Measurements from ENCODE around the gene CYGB.
A peak's percentile ranks its signal among the peaks of the same experiment; 100 is the strongest.

CYGB gene

DNA sequence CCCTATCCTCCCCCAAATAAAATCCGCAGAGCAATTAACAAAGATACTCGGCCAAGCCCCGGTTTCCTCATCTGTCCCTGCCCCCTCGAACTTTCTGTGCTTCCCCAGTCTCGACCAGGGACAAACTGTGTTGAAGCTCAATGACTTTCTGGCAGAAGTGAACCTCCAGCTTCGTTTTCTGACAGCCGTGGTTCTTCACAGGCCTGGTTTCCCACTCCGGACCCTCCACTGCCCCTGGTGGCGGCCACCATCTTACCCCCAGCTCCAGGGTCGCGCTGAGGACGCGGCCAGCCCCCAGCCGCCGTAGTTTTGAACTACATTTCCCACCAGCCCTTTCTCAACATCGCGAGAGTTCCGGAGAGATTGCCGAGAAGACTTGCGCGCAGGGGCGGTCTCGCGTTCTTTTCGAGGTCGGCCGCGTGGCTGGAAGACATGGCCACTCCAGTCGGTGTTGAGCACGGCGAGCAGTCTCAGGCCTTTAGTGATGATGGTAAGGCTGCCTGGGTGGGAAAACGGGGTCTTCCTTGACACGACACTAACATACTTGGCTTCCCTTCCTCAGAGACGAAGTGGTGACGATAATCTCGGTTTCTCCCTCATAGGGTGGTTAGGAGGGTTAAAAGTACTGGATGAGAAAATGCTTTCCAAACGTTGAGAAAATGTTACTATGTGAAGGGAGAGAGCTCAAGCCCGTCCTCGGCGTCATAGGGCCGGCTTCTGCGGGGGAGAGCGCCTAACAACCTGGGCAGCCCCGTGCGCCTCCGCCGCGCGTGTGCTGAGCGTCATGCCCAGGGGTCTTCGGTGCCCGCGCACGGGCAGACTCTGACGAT, 20.1 kb upstream of the CYGB start:
- Histone ChIP-seq H3K36me3 (ENCODE audit: control insufficient read depth in 2 of 2, insufficient read depth in 1 of 2, low read length in 2 of 2) (peaks cover 29 to 45% of the 10 kb centered on the region in 2 experiments), H3K4me1 (ENCODE audit: control insufficient read depth, insufficient read depth, low read length) (peaks cover 20% of the 10 kb centered on the region), H3K4me3 (ENCODE audit: low read depth, low read length) (peak overlapping the region; percentile 93), H3K9me3 (ENCODE audit: control insufficient read depth, insufficient read depth, low read depth, low read length) (no peaks in the 10 kb centered on the region), H3K27ac (ENCODE audit: extremely low read depth, low read depth, low read length) (peak overlapping the region; percentile 82)
- ChIA-PET CTCF (interaction anchor here (0.5 to 7.6 kb wide), 42 partner anchors 9 to 1460 kb away, joined by 3 to 108 read pairs (median 5); partner anchors contain the start of genes MXRA7 and ST6GALNAC2), POLR2A (interaction anchor here (0.6 to 2.3 kb wide), 38 partner anchors 9 to 698 kb away, joined by 3 to 20 read pairs (median 4); partner anchors contain the start of genes JMJD6, METTL23, MFSD11 and PRCD)
- TF ChIP-seq, protein P1, sequence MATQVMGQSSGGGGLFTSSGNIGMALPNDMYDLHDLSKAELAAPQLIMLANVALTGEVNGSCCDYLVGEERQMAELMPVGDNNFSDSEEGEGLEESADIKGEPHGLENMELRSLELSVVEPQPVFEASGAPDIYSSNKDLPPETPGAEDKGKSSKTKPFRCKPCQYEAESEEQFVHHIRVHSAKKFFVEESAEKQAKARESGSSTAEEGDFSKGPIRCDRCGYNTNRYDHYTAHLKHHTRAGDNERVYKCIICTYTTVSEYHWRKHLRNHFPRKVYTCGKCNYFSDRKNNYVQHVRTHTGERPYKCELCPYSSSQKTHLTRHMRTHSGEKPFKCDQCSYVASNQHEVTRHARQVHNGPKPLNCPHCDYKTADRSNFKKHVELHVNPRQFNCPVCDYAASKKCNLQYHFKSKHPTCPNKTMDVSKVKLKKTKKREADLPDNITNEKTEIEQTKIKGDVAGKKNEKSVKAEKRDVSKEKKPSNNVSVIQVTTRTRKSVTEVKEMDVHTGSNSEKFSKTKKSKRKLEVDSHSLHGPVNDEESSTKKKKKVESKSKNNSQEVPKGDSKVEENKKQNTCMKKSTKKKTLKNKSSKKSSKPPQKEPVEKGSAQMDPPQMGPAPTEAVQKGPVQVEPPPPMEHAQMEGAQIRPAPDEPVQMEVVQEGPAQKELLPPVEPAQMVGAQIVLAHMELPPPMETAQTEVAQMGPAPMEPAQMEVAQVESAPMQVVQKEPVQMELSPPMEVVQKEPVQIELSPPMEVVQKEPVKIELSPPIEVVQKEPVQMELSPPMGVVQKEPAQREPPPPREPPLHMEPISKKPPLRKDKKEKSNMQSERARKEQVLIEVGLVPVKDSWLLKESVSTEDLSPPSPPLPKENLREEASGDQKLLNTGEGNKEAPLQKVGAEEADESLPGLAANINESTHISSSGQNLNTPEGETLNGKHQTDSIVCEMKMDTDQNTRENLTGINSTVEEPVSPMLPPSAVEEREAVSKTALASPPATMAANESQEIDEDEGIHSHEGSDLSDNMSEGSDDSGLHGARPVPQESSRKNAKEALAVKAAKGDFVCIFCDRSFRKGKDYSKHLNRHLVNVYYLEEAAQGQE (tag by site-specific recombination; IDR thresholded peaks at IDR 0.05) = no peak
- TF ChIP-seq ZNF2 (tag by site-specific recombination; IDR thresholded peaks at IDR 0.05) (peak; percentile 76), OVOL3 (tag by site-specific recombination; IDR thresholded peaks at IDR 0.05) (no peak), ZNF416 (tag by site-specific recombination; IDR thresholded peaks at IDR 0.05) (no peak), ZNF530 (tag by site-specific recombination; IDR thresholded peaks at IDR 0.05; ENCODE audit: low read depth) (peak; percentile 32; the same call in 1 of the 2 replicates), ZNF747 (tag by site-specific recombination; IDR thresholded peaks at IDR 0.05) (no peak), ZNF549 (tag by site-specific recombination; IDR thresholded peaks at IDR 0.05) (no peak), ZNF768 (tag by site-specific recombination; IDR thresholded peaks at IDR 0.05) (no peak), YY1 (tag by site-specific recombination; IDR thresholded peaks at IDR 0.05) (peak; percentile 93), ZNF24 (tag by site-specific recombination; IDR thresholded peaks at IDR 0.05) (peak; percentile 11; the same call in 1 of the 2 replicates), ZFP41 (tag by site-specific recombination; IDR thresholded peaks at IDR 0.05; ENCODE audit: borderline replicate concordance) (no peak), ZNF555 (tag by site-specific recombination; conservative IDR thresholded peaks at IDR 0.05) (no peak), ZNF830 (tag by site-specific recombination; IDR thresholded peaks at IDR 0.05; ENCODE audit: low read depth) (no peak), PRDM1 (tag by site-specific recombination; IDR thresholded peaks at IDR 0.05) (peak; percentile 70), SP7 (tag by site-specific recombination; IDR thresholded peaks at IDR 0.05) (peak; percentile 66), YY2 (tag by site-specific recombination; IDR thresholded peaks at IDR 0.05) (peak; percentile 84), ZNF777 (tag by site-specific recombination; IDR thresholded peaks at IDR 0.05; ENCODE audit: borderline replicate concordance) (no peak), ZBTB48 (tag by site-specific recombination; IDR thresholded peaks at IDR 0.05) (peak; percentile 73), KLF10 (tag by site-specific recombination; IDR thresholded peaks at IDR 0.05) (0 out of 2 replicates have a peak, but pooled peaks have one; percentile 36), ZSCAN30 (tag by site-specific recombination; IDR thresholded peaks at IDR 0.05) (0 out of 2 replicates have a peak, but pooled peaks have one; percentile 1), ZNF214 (tag by site-specific recombination; IDR thresholded peaks at IDR 0.05; ENCODE audit: borderline replicate concordance) (no peak), ZFP69B (tag by site-specific recombination; IDR thresholded peaks at IDR 0.05) (peak; percentile 4; the same call in 1 of the 2 replicates)
- TF ChIP-seq, protein P2, sequence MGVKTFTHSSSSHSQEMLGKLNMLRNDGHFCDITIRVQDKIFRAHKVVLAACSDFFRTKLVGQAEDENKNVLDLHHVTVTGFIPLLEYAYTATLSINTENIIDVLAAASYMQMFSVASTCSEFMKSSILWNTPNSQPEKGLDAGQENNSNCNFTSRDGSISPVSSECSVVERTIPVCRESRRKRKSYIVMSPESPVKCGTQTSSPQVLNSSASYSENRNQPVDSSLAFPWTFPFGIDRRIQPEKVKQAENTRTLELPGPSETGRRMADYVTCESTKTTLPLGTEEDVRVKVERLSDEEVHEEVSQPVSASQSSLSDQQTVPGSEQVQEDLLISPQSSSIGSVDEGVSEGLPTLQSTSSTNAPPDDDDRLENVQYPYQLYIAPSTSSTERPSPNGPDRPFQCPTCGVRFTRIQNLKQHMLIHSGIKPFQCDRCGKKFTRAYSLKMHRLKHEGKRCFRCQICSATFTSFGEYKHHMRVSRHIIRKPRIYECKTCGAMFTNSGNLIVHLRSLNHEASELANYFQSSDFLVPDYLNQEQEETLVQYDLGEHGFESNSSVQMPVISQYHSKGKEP (tag by site-specific recombination; IDR thresholded peaks at IDR 0.05) = peak; percentile 10; the same call in 1 of the 2 replicates
- TF ChIP-seq, protein P3, sequence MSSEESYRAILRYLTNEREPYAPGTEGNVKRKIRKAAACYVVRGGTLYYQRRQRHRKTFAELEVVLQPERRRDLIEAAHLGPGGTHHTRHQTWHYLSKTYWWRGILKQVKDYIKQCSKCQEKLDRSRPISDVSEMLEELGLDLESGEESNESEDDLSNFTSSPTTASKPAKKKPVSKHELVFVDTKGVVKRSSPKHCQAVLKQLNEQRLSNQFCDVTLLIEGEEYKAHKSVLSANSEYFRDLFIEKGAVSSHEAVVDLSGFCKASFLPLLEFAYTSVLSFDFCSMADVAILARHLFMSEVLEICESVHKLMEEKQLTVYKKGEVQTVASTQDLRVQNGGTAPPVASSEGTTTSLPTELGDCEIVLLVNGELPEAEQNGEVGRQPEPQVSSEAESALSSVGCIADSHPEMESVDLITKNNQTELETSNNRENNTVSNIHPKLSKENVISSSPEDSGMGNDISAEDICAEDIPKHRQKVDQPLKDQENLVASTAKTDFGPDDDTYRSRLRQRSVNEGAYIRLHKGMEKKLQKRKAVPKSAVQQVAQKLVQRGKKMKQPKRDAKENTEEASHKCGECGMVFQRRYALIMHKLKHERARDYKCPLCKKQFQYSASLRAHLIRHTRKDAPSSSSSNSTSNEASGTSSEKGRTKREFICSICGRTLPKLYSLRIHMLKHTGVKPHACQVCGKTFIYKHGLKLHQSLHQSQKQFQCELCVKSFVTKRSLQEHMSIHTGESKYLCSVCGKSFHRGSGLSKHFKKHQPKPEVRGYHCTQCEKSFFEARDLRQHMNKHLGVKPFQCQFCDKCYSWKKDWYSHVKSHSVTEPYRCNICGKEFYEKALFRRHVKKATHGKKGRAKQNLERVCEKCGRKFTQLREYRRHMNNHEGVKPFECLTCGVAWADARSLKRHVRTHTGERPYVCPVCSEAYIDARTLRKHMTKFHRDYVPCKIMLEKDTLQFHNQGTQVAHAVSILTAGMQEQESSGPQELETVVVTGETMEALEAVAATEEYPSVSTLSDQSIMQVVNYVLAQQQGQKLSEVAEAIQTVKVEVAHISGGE (tag by site-specific recombination; conservative IDR thresholded peaks at IDR 0.05; ENCODE audit: low read depth) = peak; percentile 29; the same call in 1 of the 2 replicates
- TF ChIP-seq, protein P4, sequence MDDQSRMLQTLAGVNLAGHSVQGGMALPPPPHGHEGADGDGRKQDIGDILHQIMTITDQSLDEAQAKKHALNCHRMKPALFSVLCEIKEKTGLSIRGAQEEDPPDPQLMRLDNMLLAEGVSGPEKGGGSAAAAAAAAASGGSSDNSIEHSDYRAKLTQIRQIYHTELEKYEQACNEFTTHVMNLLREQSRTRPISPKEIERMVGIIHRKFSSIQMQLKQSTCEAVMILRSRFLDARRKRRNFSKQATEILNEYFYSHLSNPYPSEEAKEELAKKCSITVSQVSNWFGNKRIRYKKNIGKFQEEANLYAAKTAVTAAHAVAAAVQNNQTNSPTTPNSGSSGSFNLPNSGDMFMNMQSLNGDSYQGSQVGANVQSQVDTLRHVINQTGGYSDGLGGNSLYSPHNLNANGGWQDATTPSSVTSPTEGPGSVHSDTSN (CRISPR knock-in tag; IDR thresholded peaks at IDR 0.05) = peak; percentile 58; the same call in 1 of the 2 replicates
- TF ChIP-seq, protein P5, sequence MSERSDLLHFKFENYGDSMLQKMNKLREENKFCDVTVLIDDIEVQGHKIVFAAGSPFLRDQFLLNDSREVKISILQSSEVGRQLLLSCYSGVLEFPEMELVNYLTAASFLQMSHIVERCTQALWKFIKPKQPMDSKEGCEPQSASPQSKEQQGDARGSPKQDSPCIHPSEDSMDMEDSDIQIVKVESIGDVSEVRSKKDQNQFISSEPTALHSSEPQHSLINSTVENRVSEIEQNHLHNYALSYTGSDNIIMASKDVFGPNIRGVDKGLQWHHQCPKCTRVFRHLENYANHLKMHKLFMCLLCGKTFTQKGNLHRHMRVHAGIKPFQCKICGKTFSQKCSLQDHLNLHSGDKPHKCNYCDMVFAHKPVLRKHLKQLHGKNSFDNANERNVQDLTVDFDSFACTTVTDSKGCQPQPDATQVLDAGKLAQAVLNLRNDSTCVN (tag by site-specific recombination; optimal IDR thresholded peaks at IDR 0.05) = peak; percentile 84
